Activated CD4-positive, CD25-positive, alpha-beta regulatory T cell treated with anti-CD3 and anti-CD28 coated beads, Interleukin-2, amount 50 U/mL, for 16 hours (primary cell): Measurements from ENCODE around the gene SLA2.
"Not testable (repeated sequence)": the region's sequence is repeated elsewhere in the genome, so short reads cannot be mapped to it uniquely, and the experiment has no call there.

Experiments
- DNase-seq: peaks from one replicate; pipeline ENCODE4 v3.0.0-alpha.2; 2020; ENCODE audit warnings: low read depth, low spot score

SLA2 gene

GRCh38 chr20:36645998-36646397, at the start of gene SLA2:
SLA2 (minus strand) TSS chr20:36646196; CDS start chr20:36641335, 4,861 bp downstream.
- no peak for DNase-seq

- DNase-seq: not testable (repeated sequence)
Observed at GRCh38 chr20:36695467-36695866, 49.5 kb upstream of the SLA2 start.

GRCh38 chr20:36688630-36689029, 42.6 kb upstream of the SLA2 start:
- no peak for DNase-seq

- DNase-seq: no peak
Observed at GRCh38 chr20:36687850-36688249, 41.9 kb upstream of the SLA2 start.

GRCh38 chr20:36686944-36687343, 40.9 kb upstream of the SLA2 start:
- DNase-seq: no peak

- no peak for DNase-seq
Observed at GRCh38 chr20:36686504-36686903, 40.5 kb upstream of the SLA2 start.

GRCh38 chr20:36684747-36685146, 38.8 kb upstream of the SLA2 start:
- no peak for DNase-seq

GRCh38 chr20:36682311-36682710, 36.3 kb upstream of the SLA2 start:
- no peak for DNase-seq

GRCh38 chr20:36677422-36677771, 31.4 kb upstream of the SLA2 start:
- DNase-seq: no peak

GRCh38 chr20:36676701-36677421, 30.9 kb upstream of the SLA2 start:
- DNase-seq: no peak

- not testable (repeated sequence) for DNase-seq
Observed at GRCh38 chr20:36675545-36675944, 29.5 kb upstream of the SLA2 start.

- DNase-seq: no peak
Observed at GRCh38 chr20:36672991-36673390, 27.0 kb upstream of the SLA2 start.

GRCh38 chr20:36670665-36671357, 24.8 kb upstream of the SLA2 start:
- DNase-seq: no peak

GRCh38 chr20:36666181-36666740, 20.3 kb upstream of the SLA2 start:
- DNase-seq: no peak

- DNase-seq: no peak
Observed at GRCh38 chr20:36663031-36663430, 17.0 kb upstream of the SLA2 start.

GRCh38 chr20:36658300-36658699, 12.3 kb upstream of the SLA2 start:
- DNase-seq: no peak

GRCh38 chr20:36656733-36657132, 10.7 kb upstream of the SLA2 start:
- DNase-seq: no peak

GRCh38 chr20:36655004-36655403, 9.0 kb upstream of the SLA2 start:
- DNase-seq: no peak

GRCh38 chr20:36654506-36654905, 8.5 kb upstream of the SLA2 start:
- DNase-seq: no peak

GRCh38 chr20:36653456-36653855, 7.5 kb upstream of the SLA2 start:
- no peak for DNase-seq

GRCh38 chr20:36647196-36648121, 1.5 kb upstream of the SLA2 start:
- no peak for DNase-seq

- no peak for DNase-seq
Observed at GRCh38 chr20:36646678-36647077, 682 bp upstream of the SLA2 start.
